Nephron progenitor cell (in vitro differentiated cells): ENCODE results near the gene KPTN.
A peak's percentile ranks its signal among the peaks of the same experiment; 100 is the strongest.

Experiments
- DNase-seq: peaks from one replicate; pipeline ENCODE4 v3.0.0; 2021
- H3K27ac Mint-ChIP-seq: 2 replicates; pipeline ENCODE4 v1.8.0; 2021; ENCODE audit warnings: mild to moderate bottlenecking, moderate library complexity, mixed read lengths
- H3K27me3 Mint-ChIP-seq: 2 replicates; pipeline ENCODE4 v1.8.0; 2021; ENCODE audit warnings: mild to moderate bottlenecking, low read depth, mixed read lengths; ENCODE audit not compliant: poor library complexity
- H3K36me3 Mint-ChIP-seq: 2 replicates; pipeline ENCODE4 v1.8.0; 2021; ENCODE audit warnings: low read depth, mixed read lengths
- H3K4me1 Mint-ChIP-seq: 2 replicates; pipeline ENCODE4 v1.8.0; 2021; ENCODE audit warnings: mixed read lengths
- H3K4me3 Mint-ChIP-seq: 2 replicates; pipeline ENCODE4 v1.8.0; 2021; ENCODE audit warnings: mild to moderate bottlenecking, moderate library complexity, mixed read lengths
- H3K9me3 Mint-ChIP-seq: 2 replicates; pipeline ENCODE4 v1.8.0; 2021; ENCODE audit warnings: mild to moderate bottlenecking, moderate library complexity, mixed read lengths
- CTCF ChIP-seq: fragments of 200-600 bp; sonication (generic); IDR thresholded peaks from 2 replicates; pipeline ENCODE4 v1.5.0; 2021; ENCODE audit warnings: antibody characterized with exemption

KPTN gene

DNA sequence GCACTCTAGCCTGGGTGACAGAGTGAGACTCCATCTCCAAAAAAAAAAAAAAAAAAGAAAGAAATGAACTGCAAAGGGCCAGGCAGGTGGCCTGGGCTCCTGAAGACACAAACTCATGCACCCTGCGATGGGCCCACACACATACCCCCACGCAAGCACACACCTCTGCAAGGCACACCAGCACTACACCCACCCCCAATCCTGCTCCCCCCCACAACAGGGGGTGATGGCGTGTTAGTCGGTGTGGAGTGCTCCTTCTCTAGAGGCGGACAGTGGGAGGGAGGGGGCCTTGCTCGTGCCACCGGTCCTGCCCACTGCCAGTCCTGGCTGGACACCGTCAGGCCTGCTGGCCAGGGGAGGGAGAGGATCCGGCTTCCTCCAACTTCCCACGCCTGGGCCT is 10.7 kb downstream of the KPTN start:
- Mint-ChIP-seq H3K9me3 (no peaks in the 10 kb centered on the region), H3K4me3 (no peak overlapping the region), H3K36me3 (no peaks in the 10 kb centered on the region), H3K27me3 (peaks cover 57% of the 10 kb centered on the region), H3K27ac (no peak overlapping the region), H3K4me1 (peaks cover 27% of the 10 kb centered on the region)
- TF ChIP-seq CTCF, result no peak
- DNase-seq, result no peak

GRCh38 chr19:47471733-47472457 is 12.1 kb downstream of the KPTN start, which contains the start of gene SLC8A2:
Gene SLC8A2, minus strand, starts transcription at chr19:47471893. Its CDS starts 5,490 bp downstream, at chr19:47466403.
- H3K27me3 Mint-ChIP-seq, result peaks cover 60% of the 10 kb centered on the region
- H3K9me3 Mint-ChIP-seq, result no peaks in the 10 kb centered on the region
- no peak for TF ChIP-seq CTCF
- DNase-seq, result peak; percentile 95
- no peak within 1 kb of the TSS for H3K27ac Mint-ChIP-seq
- no peaks in the 10 kb centered on the region for H3K36me3 Mint-ChIP-seq
- peak within 1 kb of the TSS; percentile 72 for H3K4me3 Mint-ChIP-seq
- peaks cover 27% of the 10 kb centered on the region for H3K4me1 Mint-ChIP-seq

- Mint-ChIP-seq H3K4me3 (peak overlapping the region; percentile 72), H3K27ac (no peak overlapping the region), H3K27me3 (peaks cover 66% of the 10 kb centered on the region), H3K4me1 (peaks cover 27% of the 10 kb centered on the region), H3K9me3 (no peaks in the 10 kb centered on the region), H3K36me3 (no peaks in the 10 kb centered on the region)
- no peak for TF ChIP-seq CTCF
- DNase-seq, result no peak
Observed at GRCh38 chr19:47471381-47471732, 12.7 kb downstream of the KPTN start.

DNA sequence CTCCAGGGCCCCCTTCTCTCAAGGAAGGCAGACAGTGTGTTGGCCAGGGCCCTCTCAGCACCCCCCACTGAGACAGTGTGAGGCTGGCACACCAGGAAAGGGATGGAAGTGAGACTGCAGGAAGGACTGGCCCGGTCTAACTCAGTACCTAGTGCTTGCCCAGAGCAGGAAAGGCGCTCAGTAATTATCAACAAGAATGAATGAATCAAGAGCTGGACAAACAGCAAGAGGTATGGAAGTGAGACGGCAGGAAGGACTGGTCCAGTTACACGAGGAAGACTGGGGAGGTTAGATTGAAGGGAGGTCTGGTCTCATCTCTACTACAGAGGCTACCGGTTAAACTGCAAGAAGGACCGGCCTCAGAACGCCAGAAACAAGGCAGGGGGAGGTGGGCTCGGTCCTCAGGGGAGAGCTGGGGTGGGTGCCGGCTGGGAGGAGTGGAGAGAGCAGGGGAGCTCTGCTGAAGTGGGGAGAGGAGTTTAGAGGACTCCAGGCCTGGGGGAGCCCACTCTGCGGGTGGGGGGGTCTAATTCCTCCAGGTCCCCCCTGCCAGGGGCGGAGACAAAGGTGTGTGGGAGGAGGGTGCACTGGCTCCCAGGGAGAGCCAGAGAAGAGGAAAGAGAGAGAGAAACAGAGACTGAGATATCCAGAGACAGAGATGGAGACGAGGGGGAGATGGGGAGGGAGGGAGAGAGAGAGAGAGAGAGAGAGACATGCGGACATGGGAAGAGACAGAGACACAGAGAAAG is 13.4 kb downstream of the KPTN start:
- peaks cover 27% of the 10 kb centered on the region for H3K4me1 Mint-ChIP-seq
- H3K36me3 Mint-ChIP-seq, result no peaks in the 10 kb centered on the region
- no peak for DNase-seq
- no peak for TF ChIP-seq CTCF
- no peaks in the 10 kb centered on the region for H3K9me3 Mint-ChIP-seq
- H3K4me3 Mint-ChIP-seq, result peak overlapping the region; percentile 72
- peaks cover 73% of the 10 kb centered on the region for H3K27me3 Mint-ChIP-seq
- no peak overlapping the region for H3K27ac Mint-ChIP-seq

DNA sequence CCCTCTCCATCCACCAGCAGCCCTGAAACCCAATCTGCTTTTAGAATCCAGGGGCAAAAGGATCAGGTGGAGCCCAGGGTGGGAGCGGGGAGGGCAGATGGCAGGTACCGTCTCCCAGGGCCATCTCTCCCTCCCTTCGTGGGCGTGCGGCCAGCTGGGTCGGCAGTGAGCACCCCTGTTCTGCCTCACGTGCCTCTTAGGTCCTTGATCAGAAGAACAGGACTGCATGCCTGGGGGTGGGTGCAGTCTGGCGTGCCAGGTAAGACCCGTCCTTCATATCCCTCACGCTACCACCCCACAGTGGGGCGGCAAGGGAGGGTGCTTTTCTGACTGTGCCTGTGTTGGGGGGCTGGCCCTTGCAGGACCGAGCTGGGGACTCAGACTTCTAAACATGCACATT is 14.3 kb downstream of the KPTN start:
- Mint-ChIP-seq H3K27ac (no peak overlapping the region), H3K9me3 (no peaks in the 10 kb centered on the region), H3K4me1 (peaks cover 27% of the 10 kb centered on the region), H3K4me3 (no peak overlapping the region), H3K36me3 (no peaks in the 10 kb centered on the region), H3K27me3 (peaks cover 81% of the 10 kb centered on the region)
- no peak for DNase-seq
- TF ChIP-seq CTCF, result no peak
